Tibial artery (tissue), 4 donors: ENCODE results near the gene KDM4B.

Experiments used
- DNase-seq, 2 donors: peaks; one replicate each; pipeline ENCODE4 v3.0.0-alpha.2; 2019
- H3K27ac ChIP-seq, 2 donors: fragments of 200-600 bp; sonication (generic) in 1 of 2; 1 replicate in 1 of 2; 2 replicates in 1 of 2; pipeline ENCODE4 v1.5.1; 2018 to 2019; ENCODE audit warnings: mild to moderate bottlenecking in 1 of 2
- H3K27me3 ChIP-seq, 2 donors: fragments of 200-600 bp; sonication (generic) in 1 of 2; one replicate each; pipeline versions ENCODE4 v1.5.1 to v1.6.0; 2016 to 2019
- H3K36me3 ChIP-seq, 3 donors: fragments of 200-600 bp; sonication (generic) in 2 of 3; one replicate each; pipeline ENCODE4 v1.5.1; 2016 to 2019; ENCODE audit warnings: mild to moderate bottlenecking in 2 of 3
- H3K4me1 ChIP-seq, 4 donors: fragments of 200-600 bp; sonication (generic) in 2 of 4; 1 replicate in 3 of 4; 2 replicates in 1 of 4; pipeline ENCODE4 v1.5.1; 2016 to 2019
- H3K4me3 ChIP-seq, 2 donors: fragments of 200-600 bp; sonication (generic) in 1 of 2; 1 replicate in 1 of 2; 2 replicates in 1 of 2; pipeline ENCODE4 v1.5.1; 2018 to 2019; ENCODE audit warnings: mild to moderate bottlenecking in 2 of 2
- H3K9me3 ChIP-seq, 3 donors: fragments of 200-600 bp; sonication (generic) in 1 of 3; one replicate each; pipeline ENCODE4 v1.5.1; 2016 to 2019
- CTCF ChIP-seq, 2 experiments: fragments of 200-600 bp in 1 of 2; fragments of 450-650 bp in 1 of 2; IDR thresholded peaks; one replicate each; pipeline ENCODE4 v1.5.1; 2017 to 2019; ENCODE audit warnings: antibody characterized with exemption in 2 of 2, mild to moderate bottlenecking in 1 of 2, moderate library complexity in 1 of 2
- intact Hi-C: fragments of 100-400 bp; cut with DNase I; formaldehyde crosslinking; loops from one replicate; pipeline ENCODE4 v1.15.0; 2023; ENCODE audit warnings: low total_unique reads

KDM4B gene

GRCh38 chr19:5079071-5079774 is 110.3 kb downstream of the KDM4B start:
- Histone ChIP-seq H3K4me1 (no peaks in the 10 kb centered on the region), H3K27ac (no peak overlapping the region)
- intact Hi-C loops: no loop called here

DNA sequence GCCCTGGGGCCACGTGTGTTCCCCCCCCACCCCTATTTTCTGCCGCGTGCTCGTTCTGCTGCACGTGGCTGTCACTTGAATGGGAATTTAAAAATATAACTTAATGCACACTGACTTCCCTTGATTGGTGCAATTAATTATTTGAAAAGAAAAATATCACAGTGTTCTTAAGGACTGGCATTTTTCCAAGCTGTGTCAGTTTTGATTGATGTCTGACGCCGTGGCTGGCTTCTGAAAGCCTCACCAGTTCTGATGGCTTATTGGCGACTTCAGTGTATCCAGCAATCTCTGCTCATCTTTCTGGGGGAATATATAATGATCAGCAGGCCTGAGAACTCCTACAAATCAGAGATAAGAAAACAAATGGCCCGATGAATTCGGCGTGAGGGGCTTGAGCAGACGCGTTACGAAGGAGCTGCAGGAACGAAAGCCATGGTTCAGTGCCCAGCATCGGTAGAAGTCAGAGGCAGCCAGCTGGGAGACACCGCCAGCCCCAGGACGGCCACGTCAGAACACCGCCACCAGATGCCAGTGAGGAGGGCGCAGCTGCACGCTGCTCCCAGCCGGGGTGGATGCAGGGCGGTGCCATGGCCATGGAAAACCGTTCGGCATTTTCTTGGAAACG is 111.2 kb downstream of the KDM4B start:
- peaks cover 53 to 87% (median 65%) of the 10 kb centered on the region in 3 donors for H3K36me3 ChIP-seq
- no peaks in the 10 kb centered on the region for H3K27me3 ChIP-seq

More at GRCh38 chr19:5079071-5079774, 110.3 kb downstream of the KDM4B start:
- Histone ChIP-seq H3K36me3 (peaks cover 53 to 95% (median 65%) of the 10 kb centered on the region in 3 donors), H3K4me3 (no peak overlapping the region), H3K27me3 (no peaks in the 10 kb centered on the region), H3K9me3 (no peaks in the 10 kb centered on the region)
- no peak for TF ChIP-seq CTCF (IDR thresholded peaks at IDR 0.05)
- DNase-seq: no peak

DNA sequence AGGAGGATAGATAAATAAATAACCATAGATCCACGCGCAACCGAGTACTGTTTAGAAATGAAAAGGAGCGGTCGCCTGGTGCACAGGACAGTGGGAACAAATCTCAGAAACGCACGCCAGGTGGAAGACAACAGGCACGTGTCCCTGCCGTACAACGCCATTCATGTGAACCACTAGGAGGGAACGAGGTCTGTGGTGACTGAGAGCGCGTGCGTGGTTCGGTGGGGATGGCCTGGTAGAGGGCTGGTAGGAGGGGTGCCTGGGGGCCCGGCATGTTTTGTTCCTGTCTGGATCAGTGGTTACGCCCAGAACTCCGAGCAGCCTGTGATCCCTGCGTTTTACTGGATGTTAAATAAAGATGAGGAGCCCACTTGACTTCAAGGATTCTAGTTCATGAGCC is 111.9 kb downstream of the KDM4B start:
- no peak for DNase-seq
- no peak overlapping the region for H3K27ac ChIP-seq
- H3K4me1 ChIP-seq: no peaks in the 10 kb centered on the region
- H3K27me3 ChIP-seq: no peaks in the 10 kb centered on the region
- intact Hi-C loops: no loop called here
- peaks cover 53 to 89% (median 72%) of the 10 kb centered on the region in 3 donors for H3K36me3 ChIP-seq
- H3K4me3 ChIP-seq: no peak overlapping the region
- no peak for TF ChIP-seq CTCF (IDR thresholded peaks at IDR 0.05)
- no peaks in the 10 kb centered on the region for H3K9me3 ChIP-seq

More for the DNA sequence above, 111.2 kb downstream of the KDM4B start:
- no peaks in the 10 kb centered on the region for H3K9me3 ChIP-seq
- TF ChIP-seq CTCF (IDR thresholded peaks at IDR 0.05): no peak
- no peak overlapping the region for H3K4me3 ChIP-seq
- H3K27ac ChIP-seq: no peak overlapping the region
- intact Hi-C loops: no loop called here
- no peaks in the 10 kb centered on the region for H3K4me1 ChIP-seq
- DNase-seq: no peak

DNA sequence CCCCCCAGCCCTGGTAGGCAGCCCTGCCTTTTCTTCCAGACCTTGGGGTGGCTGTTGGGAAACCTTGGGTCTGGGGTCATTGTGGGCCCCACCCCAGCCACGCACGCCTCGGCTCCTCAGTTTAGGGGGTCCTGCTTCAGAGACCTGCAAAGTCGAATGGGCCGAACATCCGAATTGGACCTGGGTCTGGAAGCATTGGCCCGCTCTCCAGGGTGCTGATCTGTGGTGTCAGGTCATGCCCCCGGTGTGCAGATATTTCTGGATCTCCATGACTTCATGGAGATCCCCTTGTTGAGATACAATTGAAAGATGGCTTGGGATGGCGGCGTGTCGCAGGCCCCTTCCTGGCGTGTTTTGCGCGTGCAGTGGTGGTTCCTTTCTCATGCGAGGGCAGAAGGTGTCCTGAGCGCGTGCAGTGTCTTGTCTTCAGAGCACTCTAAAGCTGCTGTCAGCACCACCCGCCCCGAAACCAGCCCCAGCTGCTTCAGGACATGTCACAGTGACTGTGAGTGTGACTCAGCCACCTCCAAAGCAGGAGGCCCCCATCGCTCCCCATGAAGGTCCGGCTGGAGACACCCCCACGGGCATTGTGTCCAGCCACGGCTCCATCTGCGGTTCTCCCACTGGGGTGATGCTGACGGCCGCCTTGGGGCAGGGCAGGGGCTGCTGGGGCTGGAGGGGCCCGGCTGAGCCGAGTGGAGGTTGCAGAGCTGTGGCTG is 112.7 kb downstream of the KDM4B start:
- Histone ChIP-seq H3K27me3 (no peaks in the 10 kb centered on the region), H3K9me3 (no peaks in the 10 kb centered on the region), H3K36me3 (peaks cover 57 to 91% (median 75%) of the 10 kb centered on the region in 3 donors), H3K4me3 (no peak overlapping the region), H3K27ac (no peak overlapping the region), H3K4me1 (no peaks in the 10 kb centered on the region)
- intact Hi-C loops: no loop called here
- DNase-seq: no peak
- TF ChIP-seq CTCF (IDR thresholded peaks at IDR 0.05): no peak

GRCh38 chr19:5083547-5083965 is 114.6 kb downstream of the KDM4B start:
- peaks cover 51 to 91% (median 74%) of the 10 kb centered on the region in 3 donors for H3K36me3 ChIP-seq
- TF ChIP-seq CTCF (IDR thresholded peaks at IDR 0.05): no peak
- DNase-seq: peak; percentile 69 to 82

More at GRCh38 chr19:5083547-5083965, 114.6 kb downstream of the KDM4B start:
- Histone ChIP-seq H3K27me3 (no peaks in the 10 kb centered on the region), H3K27ac (no peak overlapping the region), H3K4me3 (no peak overlapping the region), H3K9me3 (no peaks in the 10 kb centered on the region), H3K4me1 (no peaks in the 10 kb centered on the region)
- intact Hi-C loops: no loop called here
